Endodermal cell (in vitro differentiated cells): Measurements from ENCODE around the gene OSCP1. TPM values are rescaled to one million over a fixed set of nuclear protein-coding genes. Genes with fewer than 3 reads are reported as not detected.

Source experiments
- DNase-seq: peaks from one replicate; pipeline ENCODE4 v3.0.0-alpha.2; 2017
- H3K27ac ChIP-seq: 2 replicates; pipeline ENCODE4 v1.5.1; 2013; ENCODE audit warnings: mild to moderate bottlenecking, low read depth, low read length, moderate library complexity
- H3K27me3 ChIP-seq: 2 replicates; pipeline ENCODE4 v1.6.1; 2013; ENCODE audit warnings: mild to moderate bottlenecking, low read length, moderate library complexity; ENCODE audit not compliant: insufficient read depth, control insufficient read depth, poor library complexity, severe bottlenecking
- H3K36me3 ChIP-seq: 2 replicates; pipeline ENCODE4 v1.7.0; 2013; ENCODE audit warnings: mild to moderate bottlenecking, low read length, moderate library complexity; ENCODE audit not compliant: control insufficient read depth, insufficient read depth
- H3K4me1 ChIP-seq: one replicate; pipeline ENCODE4 v1.7.0; 2013; ENCODE audit warnings: low read length; ENCODE audit not compliant: control insufficient read depth, insufficient read depth
- H3K4me3 ChIP-seq: 2 replicates; pipeline ENCODE4 v1.5.1; 2013; ENCODE audit warnings: mild to moderate bottlenecking, low read length, moderate library complexity
- H3K9ac ChIP-seq: 2 replicates; pipeline ENCODE4 v1.6.1; 2013; ENCODE audit warnings: mild to moderate bottlenecking, low read length, moderate library complexity; ENCODE audit not compliant: poor library complexity, severe bottlenecking; ENCODE audit errors: extremely low read depth
- H3K9me3 ChIP-seq: 2 replicates; pipeline ENCODE4 v1.6.1; 2013; ENCODE audit warnings: mild to moderate bottlenecking, low read length, moderate library complexity; ENCODE audit not compliant: control insufficient read depth
- H3K27ac Mint-ChIP-seq: 2 replicates; pipeline ENCODE4 v1.8.0; 2020; ENCODE audit warnings: mixed read lengths
- H3K27me3 Mint-ChIP-seq: 2 replicates; pipeline ENCODE4 v1.8.0; 2021; ENCODE audit warnings: mild to moderate bottlenecking, mixed read lengths; ENCODE audit not compliant: insufficient read depth
- H3K36me3 Mint-ChIP-seq: 2 replicates; pipeline ENCODE4 v1.8.0; 2020; ENCODE audit warnings: low read depth, mixed read lengths
- H3K4me1 Mint-ChIP-seq: 2 replicates; pipeline ENCODE4 v1.8.0; 2020; ENCODE audit warnings: mixed read lengths
- H3K4me3 Mint-ChIP-seq: 2 replicates; pipeline ENCODE4 v1.8.0; 2020; ENCODE audit warnings: mild to moderate bottlenecking, moderate library complexity, mixed read lengths
- H3K9me3 Mint-ChIP-seq: 2 replicates; pipeline ENCODE4 v1.8.0; 2020; ENCODE audit warnings: mild to moderate bottlenecking, mixed read lengths
- WGBS, 2 experiments: methylation state at CpG; one replicate each; pipeline versions ENCODE4 v1.1.5 to v1.1.7; 2013; ENCODE audit warnings: missing lambda C conversion rate in 2 of 2, mixed read lengths in 1 of 2; ENCODE audit not compliant: insufficient coverage in 1 of 2, insufficient read length in 1 of 2; 5-methylcytosine and 5-hydroxymethylcytosine counted together
- total RNA-seq, 2 donors: library from RNA; stranded (reverse); fragmentation: NEBNext Ultra II Directional in 1 of 2; extraction: Animal tissue kit (Norgen Biotek cat#: 25700) in 1 of 2; gene quantifications; 2 replicates in 1 of 2; 3 replicates in 1 of 2; pipeline ENCODE4 v1.2.1, GENCODE V29; 2021
- TF ChIP-seq, protein P1 (sequence below): fragments of 200-600 bp; sonication (generic); conservative IDR thresholded peaks from 2 replicates; pipeline ENCODE4 v1.5.0; 2021; ENCODE audit warnings: antibody characterized with exemption, mild to moderate bottlenecking

OSCP1 gene
- total RNA-seq, 2 donors from 2014 or later: 9.6 to 10.5 TPM

DNA sequence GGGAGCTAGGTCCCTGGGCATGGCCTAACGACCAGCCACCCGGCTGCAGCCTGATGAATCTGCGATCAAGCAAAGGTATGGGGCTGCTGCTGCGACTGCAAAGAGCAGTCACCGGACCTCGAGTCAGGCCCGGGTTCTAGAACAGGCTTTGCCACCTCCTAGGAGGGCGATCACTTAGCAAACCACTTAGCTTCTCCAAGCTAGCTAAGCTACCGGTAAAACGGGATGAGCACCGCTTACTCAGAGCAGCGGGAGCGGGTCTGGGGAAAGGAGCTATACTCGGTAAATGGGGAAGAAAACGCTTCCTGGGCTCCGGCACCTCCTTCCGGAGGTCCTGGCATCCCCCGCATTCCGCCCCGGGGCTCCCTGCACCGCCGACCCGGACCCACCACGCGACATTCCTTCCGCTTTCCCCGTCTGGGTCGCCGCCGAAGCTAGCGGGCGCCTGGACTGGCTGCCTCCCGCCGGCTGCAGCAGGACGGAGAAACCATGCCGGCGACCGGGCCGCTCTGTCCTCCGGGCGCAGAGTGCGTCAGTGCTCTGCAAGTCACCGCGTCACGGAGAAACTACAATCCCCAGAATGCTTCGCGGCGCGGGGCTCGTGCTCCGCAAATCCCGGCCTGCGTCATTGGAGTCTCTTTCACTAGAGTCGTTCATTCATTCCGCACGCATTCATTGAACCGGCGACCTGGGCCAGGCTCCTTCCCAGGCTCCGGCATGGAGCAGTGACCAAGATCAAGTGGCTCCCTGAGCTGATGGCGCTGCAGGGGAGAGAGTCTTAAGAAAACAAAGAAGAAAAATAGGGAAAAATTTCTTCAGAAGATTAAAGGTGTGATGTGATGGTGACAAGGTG lies 52.6 kb downstream of the OSCP1 start, which contains the start of gene LSM10:
LSM10 (minus strand) TSS at position 531 of the 853 bp plus-strand sequence. CDS start 3,779 bp downstream, outside the sequence.
- H3K36me3 ChIP-seq: peaks cover 16% of the 10 kb centered on the region
- H3K9me3 ChIP-seq: no peaks in the 10 kb centered on the region
- DNase-seq: peak; percentile 97
- H3K27me3 ChIP-seq: no peaks in the 10 kb centered on the region
- peak within 1 kb of the TSS; percentile 94 for H3K9ac ChIP-seq
- Mint-ChIP-seq H3K4me1 (peaks cover 12% of the 10 kb centered on the region), H3K4me3 (peak within 1 kb of the TSS; percentile 83), H3K9me3 (no peaks in the 10 kb centered on the region), H3K36me3 (peaks cover 14% of the 10 kb centered on the region), H3K27me3 (no peaks in the 10 kb centered on the region), H3K27ac (peak within 1 kb of the TSS; percentile 94)
- TF ChIP-seq, protein P1, sequence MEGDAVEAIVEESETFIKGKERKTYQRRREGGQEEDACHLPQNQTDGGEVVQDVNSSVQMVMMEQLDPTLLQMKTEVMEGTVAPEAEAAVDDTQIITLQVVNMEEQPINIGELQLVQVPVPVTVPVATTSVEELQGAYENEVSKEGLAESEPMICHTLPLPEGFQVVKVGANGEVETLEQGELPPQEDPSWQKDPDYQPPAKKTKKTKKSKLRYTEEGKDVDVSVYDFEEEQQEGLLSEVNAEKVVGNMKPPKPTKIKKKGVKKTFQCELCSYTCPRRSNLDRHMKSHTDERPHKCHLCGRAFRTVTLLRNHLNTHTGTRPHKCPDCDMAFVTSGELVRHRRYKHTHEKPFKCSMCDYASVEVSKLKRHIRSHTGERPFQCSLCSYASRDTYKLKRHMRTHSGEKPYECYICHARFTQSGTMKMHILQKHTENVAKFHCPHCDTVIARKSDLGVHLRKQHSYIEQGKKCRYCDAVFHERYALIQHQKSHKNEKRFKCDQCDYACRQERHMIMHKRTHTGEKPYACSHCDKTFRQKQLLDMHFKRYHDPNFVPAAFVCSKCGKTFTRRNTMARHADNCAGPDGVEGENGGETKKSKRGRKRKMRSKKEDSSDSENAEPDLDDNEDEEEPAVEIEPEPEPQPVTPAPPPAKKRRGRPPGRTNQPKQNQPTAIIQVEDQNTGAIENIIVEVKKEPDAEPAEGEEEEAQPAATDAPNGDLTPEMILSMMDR: no peak
- H3K4me3 ChIP-seq: peak within 1 kb of the TSS; percentile 100
- H3K27ac ChIP-seq: peak within 1 kb of the TSS; percentile 50
- no peaks in the 10 kb centered on the region for H3K4me1 ChIP-seq
- 1% methylated on average over 31 to 60 of the region's 60 CpGs for WGBS, 2 experiments

DNA sequence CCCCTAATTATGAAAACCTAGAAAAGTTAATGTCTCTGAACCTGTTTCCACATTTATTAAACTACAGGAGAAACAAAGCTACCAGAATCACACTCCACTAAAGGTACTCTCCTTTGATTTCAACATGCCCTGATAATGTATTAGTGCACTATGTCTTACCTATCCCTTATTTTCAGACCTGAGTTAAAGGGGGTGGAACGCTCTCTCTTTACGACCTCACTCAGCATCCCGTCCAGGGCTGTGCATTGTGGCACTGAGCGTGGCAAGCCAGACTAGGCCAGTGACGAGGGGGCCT lies 53.2 kb downstream of the OSCP1 start:
- WGBS, 2 experiments: 12 to 42% methylated on average over 3 to 5 of the region's 5 CpGs
- no peak for DNase-seq
- H3K4me3 Mint-ChIP-seq: peak overlapping the region; percentile 83
- no peaks in the 10 kb centered on the region for H3K9me3 Mint-ChIP-seq
- TF ChIP-seq, protein P1: no peak
- no peaks in the 10 kb centered on the region for H3K27me3 Mint-ChIP-seq
- H3K27ac Mint-ChIP-seq: peak overlapping the region; percentile 94
- no peaks in the 10 kb centered on the region for H3K4me1 ChIP-seq
- H3K27ac ChIP-seq: peak overlapping the region; percentile 50
- no peaks in the 10 kb centered on the region for H3K27me3 ChIP-seq
- peak overlapping the region; percentile 94 for H3K9ac ChIP-seq
- H3K36me3 Mint-ChIP-seq: peaks cover 18% of the 10 kb centered on the region
- H3K36me3 ChIP-seq: peaks cover 21% of the 10 kb centered on the region
- peak overlapping the region; percentile 100 for H3K4me3 ChIP-seq
- no peaks in the 10 kb centered on the region for H3K9me3 ChIP-seq
- H3K4me1 Mint-ChIP-seq: peaks cover 14% of the 10 kb centered on the region

DNA sequence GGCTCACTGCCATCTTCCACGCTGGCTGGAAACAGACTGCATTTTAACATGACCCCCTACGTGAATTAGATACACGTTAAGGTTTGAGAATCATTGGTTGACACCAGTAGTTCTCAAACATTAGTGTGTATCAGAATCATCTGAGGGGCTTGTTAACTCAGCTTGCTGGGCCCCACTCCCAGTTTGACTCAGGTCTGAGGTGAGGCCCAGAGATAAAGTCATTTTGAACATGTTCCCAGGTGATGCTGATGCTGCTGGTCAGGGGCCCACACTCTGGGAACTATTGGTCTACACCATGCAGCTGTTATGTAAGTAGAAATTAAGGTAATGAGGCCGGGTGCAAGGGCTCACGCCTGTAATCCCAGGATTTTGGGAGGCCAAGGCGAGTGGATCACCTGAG lies 53.9 kb downstream of the OSCP1 start:
- no peaks in the 10 kb centered on the region for H3K27me3 ChIP-seq
- H3K9me3 ChIP-seq: no peaks in the 10 kb centered on the region
- Mint-ChIP-seq H3K9me3 (no peaks in the 10 kb centered on the region), H3K27ac (no peak overlapping the region), H3K4me3 (peak overlapping the region; percentile 83), H3K27me3 (no peaks in the 10 kb centered on the region), H3K4me1 (peaks cover 14% of the 10 kb centered on the region), H3K36me3 (peaks cover 24% of the 10 kb centered on the region)
- H3K4me1 ChIP-seq: no peaks in the 10 kb centered on the region
- H3K36me3 ChIP-seq: peaks cover 28% of the 10 kb centered on the region
- no peak for DNase-seq
- no peak overlapping the region for H3K9ac ChIP-seq
- no peak overlapping the region for H3K27ac ChIP-seq
- TF ChIP-seq, protein P1: no peak
- 92 to 93% methylated on average over 6 of the region's 6 CpGs for WGBS, 2 experiments
- peak overlapping the region; percentile 100 for H3K4me3 ChIP-seq
